KBM-7 (cell line): ENCODE measurements around the gene UQCRC1.

Source experiments
- DNase-seq: peaks from one replicate; pipeline ENCODE4 v3.0.0-alpha.2; 2015
- in situ Hi-C: fragments of 300-500 bp; cut with MboI; formaldehyde crosslinking; loops from 2 replicates; pipeline ENCODE4 v1.14.3; 2020; ENCODE audit warnings: low sequenced_read_pairs, low pct_unique_long_range_greater_than_20kb, mixed read lengths

Gene UQCRC1

DNA sequence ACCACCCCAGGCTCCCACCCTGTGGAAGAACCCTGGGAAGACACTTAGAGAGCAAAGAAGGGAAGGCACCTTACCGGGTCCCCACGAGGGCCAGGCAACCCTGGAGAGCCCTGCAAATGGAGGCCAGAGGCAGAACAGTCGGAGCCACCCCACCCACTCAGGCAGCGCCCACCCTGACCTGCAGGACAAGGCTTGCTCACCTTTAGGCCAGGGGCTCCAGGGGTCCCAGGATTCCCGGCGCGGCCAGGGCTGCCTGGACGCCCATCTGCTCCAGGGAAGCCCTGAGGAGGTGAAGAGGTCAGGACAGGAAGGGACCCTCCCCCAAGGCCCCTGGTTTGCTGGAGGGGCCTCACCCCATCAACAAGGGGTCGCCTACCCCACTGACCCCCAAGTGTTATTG, 24.6 kb downstream of the UQCRC1 start:
- no peak for DNase-seq
- in situ Hi-C loops, result no loop called here

DNA sequence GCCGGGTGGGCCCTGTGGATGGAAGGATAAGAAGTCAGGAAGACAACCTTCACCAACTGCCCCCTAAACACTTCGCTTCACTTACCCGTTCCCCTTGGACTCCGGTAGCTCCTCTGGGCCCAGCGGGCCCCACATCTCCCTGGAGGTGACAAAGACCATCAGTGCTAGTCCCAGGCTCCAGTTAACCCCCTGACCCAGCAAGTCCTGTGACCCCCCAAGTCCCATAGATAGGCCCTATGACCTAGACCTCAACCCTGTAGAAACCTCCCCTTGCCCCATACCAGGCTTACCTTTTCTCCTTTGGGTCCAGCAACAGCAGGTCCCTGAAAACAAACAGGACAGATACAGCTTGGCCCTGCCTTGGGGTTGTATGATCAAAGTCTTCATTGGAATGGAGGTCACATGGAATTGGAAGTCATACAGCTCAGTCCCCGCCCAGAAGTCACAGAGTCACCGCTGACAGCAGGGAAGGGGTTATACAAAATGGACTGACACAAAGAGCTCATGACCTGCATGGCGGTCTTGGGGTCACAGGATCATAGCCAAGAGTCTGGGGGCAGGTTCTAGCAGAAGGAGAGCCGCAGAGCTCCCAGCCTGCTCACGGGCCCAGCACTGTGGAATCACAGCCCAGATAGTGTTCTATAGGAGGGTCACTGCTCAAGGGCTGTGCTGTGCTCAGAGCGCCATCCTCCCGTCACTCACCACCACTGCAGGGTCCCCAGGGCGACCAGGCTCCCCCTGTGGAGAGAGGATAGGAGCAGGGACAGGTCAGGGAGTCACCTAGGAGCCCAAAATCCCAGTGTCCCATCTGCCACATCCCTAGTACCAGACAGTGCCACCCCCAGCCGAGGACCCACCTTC, 27.6 kb downstream of the UQCRC1 start:
- in situ Hi-C loops, result no loop called here
- DNase-seq, result no peak

DNA sequence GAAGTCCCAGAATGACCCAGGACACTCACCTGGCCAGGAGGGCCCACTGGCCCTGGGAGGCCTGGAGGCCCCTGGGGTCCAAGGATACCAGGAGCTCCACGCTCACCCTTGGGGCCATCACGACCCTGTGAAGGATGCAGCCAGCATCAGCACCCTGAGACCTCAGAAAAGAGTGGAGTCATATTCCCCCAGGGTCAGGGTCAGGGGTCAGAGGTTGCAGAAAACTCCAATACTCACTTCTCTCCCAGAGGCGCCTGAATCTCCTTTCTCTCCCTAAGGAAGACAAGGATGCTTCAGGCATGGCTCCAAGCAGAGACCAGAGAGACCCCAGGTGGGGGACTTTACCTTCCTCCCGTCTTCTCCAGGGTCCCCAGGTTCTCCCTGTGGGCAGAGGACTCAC, 32.8 kb downstream of the UQCRC1 start:
- in situ Hi-C loops, result no loop called here

DNA sequence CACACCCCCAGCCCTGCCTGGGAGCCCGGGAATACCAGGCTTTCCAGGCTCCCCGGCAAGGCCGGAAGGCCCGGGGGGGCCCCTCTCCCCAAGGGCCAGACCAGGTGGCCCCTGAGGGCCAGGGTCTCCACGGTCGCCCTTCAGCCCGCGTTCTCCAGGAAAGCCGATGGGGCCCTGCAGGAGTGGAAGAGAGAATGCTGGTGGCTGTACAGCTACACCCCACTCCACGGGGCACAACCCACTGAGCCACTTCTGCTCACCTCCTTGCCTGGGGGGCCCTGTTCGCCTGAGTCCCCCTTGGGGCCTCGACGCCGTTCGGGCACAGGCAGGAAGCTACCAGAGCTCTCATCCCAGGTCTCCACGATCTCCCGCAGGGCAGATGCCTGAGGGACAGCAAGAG, 34.1 kb downstream of the UQCRC1 start:
- no peak for DNase-seq
- in situ Hi-C loops, result no loop called here

More for the DNA sequence above, 32.8 kb downstream of the UQCRC1 start:
- DNase-seq, result no peak

DNA sequence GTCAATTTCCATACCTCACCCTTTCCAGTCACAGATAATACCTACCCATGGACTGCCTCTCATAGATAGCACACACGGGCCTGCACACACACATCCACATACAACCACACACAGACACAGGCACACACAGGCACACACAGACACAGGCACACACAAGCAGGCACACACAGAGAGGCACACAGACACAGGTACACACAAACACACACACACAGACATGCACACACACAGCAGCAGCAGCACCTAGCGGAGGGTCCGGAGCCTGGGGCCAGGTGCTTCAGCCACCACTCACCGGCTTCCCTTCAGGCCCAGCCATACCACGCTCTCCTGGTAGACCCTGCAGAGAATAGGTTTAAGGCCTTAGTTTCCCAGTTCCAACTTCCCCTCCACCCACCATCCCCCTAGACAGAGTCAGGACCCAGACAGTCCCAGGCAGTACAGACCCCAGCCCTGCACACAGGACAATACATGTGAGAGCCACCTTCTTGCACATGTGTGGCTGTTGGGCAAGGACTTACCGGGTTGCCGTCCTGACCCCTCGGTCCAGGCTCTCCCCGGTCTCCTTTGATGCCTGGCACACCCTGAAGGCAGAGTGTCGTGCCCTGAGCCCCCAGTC, 35.4 kb downstream of the UQCRC1 start:
- DNase-seq, result no peak
- in situ Hi-C loops, result no loop called here

DNA sequence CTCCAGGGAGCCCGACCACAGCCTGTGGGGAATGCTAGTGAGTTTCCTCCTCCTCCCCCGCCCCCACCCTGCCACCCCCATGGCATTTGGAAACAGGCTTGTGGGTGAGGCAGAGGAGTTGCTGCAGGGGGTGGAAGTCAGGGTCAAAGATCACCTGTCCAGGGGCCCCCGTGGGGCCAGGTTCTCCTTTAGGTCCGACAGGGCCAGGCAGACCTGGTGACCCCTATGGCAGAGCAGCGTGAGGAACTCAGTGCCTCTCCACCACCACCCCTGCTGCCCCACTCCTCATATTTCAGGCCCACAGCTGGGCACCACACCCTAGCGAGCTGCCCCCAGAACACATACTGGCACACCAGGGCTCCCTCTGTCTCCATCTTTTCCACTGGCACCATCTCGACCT, 36.9 kb downstream of the UQCRC1 start:
- DNase-seq, result no peak
- in situ Hi-C loops, result no loop called here

DNA sequence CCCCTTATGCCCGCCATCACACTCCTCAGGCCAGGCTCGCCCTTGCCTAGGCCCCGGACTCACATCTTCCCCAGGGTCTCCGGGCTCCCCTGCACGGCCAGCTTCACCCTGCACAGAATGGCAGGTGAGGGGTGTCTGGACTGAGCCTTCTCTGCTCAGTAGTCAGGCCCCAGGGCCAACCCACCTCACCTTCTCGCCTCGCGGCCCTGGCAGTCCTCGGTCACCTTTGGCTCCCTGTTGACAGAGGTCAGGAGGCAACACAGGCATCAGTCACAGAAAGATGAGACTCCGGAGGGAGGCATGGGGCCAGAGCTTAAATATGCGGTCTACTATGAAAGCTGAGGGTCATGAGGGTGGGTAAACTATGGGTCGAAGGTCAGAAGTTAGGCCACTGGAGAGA, 37.5 kb downstream of the UQCRC1 start:
- in situ Hi-C loops, result no loop called here
- DNase-seq, result no peak

DNA sequence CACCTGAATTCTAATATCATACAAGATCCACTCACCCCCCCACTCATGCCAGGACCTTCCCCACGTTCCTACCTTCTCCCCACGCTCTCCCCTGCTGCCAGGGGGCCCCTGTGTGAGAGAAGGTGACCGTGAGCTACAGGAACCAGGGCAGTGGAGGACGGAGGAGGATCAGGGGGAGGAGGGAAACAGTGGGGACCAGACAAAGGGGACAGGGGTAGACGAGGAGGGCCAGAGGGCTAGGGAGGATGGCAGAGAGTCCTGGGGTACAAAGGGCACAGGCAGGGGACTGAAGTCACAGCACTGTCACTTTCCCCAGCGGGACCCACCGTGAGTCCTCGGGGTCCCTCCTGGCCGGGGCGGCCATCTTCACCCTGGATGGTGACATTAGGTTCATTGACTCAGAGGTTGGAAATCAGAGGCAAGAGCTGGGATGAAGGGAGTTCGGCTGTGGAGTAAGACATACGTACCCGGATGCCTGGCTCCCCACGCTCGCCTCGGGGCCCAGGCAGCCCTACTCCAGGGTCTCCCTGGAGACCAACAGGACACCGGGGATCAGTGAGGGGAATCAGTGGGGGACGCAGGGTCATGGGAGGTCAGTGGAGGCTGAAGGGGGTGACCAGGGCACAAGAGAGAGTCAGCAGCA, 39.5 kb downstream of the UQCRC1 start:
- no peak for DNase-seq
- in situ Hi-C loops, result no loop called here

DNA sequence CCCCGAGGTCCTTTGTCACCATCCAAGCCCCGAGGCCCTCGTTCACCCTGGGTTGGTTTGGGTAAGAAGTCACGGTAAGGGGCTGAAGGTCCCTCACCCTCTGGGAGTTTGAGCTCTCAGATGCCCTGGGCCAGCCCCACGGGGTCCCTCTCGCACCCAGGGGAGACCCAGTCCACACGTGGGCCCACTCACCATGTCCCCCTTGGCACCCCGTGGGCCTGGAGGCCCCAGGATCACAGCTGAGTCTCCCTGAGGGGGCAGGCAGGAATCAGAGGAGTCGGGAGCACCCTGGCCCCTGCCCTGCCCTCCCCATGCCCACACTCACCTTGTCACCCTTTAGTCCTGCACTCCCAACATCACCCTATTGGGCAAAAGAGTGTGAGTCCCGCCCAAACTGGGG, 40.0 kb downstream of the UQCRC1 start:
- in situ Hi-C loops, result no loop called here

DNA sequence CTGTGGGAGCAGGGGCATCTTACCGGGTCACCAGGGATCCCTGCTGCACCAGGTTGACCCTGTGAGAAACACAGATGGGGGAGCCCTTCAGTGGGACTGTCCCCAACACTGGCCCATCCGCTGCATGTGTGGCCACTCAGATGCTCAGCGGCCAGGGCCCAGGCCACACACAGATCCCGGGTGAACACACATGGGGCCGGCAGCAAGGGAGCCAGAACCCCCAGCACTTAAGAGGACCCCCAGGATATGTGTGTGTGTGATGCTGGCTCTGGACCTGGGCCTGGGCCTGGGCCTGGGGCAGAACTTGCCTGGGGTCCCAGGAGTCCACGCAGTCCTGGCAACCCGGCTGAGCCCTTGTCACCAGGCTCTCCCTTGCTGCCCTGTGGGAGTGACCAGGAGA, 41.0 kb downstream of the UQCRC1 start:
- in situ Hi-C loops, result no loop called here
- no peak for DNase-seq

More for the DNA sequence above, 40.0 kb downstream of the UQCRC1 start:
- DNase-seq, result no peak

DNA sequence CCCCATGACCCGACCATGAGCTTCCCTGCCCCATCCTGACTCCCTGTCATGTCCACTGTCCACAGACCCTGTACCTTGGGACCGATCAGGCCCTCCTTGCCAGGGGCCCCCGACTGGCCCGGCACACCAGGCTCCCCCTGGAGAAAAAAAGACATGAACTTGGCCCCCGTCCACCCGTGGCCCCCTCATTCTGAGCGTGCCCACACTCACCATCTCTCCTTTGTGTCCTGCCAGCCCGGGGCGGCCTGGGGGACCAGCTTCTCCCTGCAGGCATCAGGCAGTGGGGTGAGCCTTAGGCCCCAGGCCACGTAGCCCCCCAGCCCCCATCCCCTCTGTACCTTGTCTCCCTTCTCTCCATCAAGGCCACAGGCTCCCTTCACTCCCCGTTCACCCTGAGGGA, 41.9 kb downstream of the UQCRC1 start:
- in situ Hi-C loops, result no loop called here
- DNase-seq, result no peak

DNA sequence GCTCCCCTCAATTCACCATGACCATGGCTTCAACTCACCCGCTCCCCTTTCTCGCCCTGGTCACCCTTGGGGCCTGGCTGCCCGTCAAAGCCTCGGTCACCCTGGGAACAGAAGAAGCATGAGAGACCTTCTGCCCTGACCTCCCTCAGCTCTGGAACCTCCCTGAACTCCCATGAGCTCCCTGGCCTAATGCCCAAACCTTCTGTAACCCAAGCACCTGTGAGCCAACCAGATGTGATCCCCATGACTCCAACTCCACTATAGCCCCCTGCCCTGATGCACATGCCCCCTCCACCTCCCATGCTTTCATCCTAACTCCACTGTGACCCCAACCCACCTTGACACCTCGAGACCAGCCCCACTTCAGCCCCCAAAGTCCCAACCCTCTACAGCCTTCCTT, 42.4 kb downstream of the UQCRC1 start:
- in situ Hi-C loops, result no loop called here
- DNase-seq, result no peak

DNA sequence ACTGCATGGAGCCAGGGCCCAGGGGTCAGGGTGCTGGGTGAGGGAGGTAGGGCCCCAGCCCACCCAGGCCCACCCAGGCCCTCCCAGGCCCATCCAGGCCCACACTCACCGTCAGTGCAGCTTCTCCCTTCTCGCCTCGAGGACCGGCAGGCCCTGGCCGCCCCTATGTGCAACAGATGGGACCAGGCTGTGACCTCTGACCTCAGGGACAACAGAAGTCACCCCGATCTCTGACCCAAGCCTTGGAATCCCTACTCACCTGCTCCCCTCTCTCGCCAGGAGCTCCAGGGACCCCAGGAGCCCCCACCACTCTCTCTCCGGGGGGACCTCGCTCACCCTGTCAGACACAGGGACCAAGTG, 43.1 kb downstream of the UQCRC1 start:
- no peak for DNase-seq
- in situ Hi-C loops, result no loop called here

DNA sequence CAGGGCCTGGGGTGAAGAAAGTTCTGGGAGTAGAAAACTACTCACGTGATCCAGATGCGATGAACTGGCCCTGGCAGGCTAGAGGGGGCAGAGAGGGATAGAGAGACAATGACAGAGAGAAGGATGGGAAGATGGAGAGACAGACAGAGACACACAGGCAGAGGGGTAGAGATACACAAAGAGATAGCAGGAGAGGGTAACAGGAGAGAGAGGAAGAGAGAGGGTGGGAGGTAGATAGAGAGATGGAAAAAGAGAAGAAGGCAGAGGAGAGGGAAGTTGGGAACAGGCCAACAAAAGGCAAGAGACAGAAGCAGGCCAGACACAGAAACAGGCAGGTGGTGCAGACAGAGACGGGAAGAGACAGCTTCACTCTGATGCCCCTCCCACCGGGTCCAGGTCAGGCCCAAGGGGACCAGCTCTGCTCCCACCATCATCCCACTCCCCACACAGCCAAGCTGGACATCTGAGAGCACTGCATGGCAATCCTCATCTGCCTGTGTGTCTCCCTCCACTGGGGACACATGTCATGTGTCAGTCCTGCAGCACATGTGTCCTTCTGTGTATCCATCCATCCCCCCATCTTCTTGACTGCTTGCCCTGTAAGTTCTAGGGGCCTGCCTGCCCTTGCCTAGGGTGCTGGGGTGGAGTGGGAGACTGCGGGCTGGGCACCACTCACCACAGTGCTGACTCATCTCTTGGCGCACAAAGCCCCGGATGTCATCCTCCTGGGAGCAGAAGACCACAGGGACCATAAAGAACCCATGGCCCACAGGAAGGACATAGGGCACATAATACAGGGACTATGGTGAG, 43.6 kb downstream of the UQCRC1 start:
- DNase-seq, result peak; percentile 46

DNA sequence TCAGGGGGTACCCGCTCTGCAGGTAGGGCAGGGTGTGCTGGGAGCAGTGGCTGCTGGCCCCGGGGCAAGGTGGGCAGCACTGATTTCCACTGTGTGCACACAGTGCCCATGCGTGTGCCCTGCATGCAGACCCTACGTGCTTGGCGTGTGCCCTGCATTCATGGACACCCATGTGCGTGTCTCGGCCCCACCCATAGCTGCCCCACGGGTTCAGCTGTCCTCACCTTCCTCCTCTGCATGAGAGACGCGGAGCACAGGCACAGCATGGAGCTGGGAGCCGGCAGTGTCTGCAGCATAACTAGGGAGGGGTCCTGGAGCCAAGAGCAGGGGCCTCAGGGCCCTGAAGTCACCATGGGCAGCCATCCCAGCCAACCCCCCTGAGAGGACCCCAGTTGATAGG, 44.3 kb downstream of the UQCRC1 start:
- in situ Hi-C loops, result no loop called here
- DNase-seq, result no peak

More for the DNA sequence above, 43.6 kb downstream of the UQCRC1 start:
- in situ Hi-C loops, result no loop called here

DNA sequence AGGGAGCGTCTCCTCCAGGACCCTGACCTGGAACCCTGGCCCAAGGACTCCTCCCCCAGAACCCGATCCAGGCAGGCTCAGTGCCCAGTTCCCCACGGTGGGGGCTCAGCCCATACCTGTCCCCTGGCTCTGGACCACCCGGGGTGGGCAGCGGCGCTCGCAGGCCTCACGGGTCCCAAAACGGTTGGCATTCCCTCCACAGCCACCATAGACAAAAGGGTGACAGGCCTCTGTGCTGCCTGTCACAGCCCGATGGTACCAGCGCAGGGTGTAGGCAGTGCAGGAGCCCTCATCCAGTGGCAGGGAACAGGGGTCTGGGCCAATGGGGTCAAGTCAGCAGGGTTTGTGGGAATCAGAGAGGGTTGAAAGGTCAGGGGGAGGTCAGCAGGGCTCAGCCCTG, 44.8 kb downstream of the UQCRC1 start:
- in situ Hi-C loops, result no loop called here
- no peak for DNase-seq

DNA sequence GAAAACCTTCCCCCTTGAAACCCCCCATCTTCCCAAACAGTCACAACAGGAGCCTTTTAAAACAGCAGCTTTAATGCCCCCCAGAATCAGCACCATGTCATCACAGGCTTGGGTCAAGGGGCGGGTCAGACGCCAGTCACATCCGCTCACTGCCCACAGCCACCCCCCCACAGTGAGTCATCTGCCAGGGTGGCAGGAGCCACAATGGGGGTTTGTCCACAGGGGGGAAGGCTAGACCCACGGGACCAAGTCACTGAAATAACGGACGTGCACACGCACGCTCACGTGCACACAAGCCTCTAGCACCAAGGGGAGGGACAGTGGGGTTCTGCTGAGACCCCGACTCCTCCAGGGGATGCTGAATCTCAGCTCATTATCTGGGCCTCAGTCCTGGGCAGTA, 45.4 kb downstream of the UQCRC1 start:
- DNase-seq, result no peak

DNA sequence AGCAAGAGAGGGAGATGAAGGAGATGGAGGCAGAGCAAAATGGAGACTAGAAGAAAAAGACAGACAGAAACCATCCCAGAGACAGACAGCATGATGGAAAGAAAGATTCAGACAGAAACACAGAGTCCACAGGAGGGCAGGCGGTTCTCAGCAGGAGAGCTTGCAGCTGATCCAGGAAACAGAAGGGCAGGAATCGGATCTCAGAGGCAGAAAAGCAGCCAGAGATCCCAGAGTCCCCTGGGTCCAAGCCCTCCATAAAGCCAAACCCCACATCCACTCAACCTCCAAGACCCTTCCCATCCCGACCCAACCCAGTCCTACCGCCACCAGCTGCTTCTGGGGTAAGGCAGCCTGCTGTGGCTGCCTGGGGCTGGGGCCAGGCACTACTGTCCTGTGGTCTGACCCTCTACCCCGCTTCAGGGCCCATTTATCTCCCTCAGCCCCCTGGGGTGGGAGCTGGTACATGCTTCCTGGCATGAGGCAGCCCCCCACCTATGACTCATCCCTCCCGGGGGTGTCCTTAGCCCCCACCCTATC, 46.0 kb downstream of the UQCRC1 start, which contains the start of gene UCN2:
Gene UCN2, minus strand, starts transcription at position 400 of the 537 bp plus-strand sequence. CDS start 657 bp downstream, outside the sequence.
- in situ Hi-C loops, result no loop called here
- DNase-seq, result no peak

More for the DNA sequence above, 45.4 kb downstream of the UQCRC1 start:
- in situ Hi-C loops, result no loop called here

DNA sequence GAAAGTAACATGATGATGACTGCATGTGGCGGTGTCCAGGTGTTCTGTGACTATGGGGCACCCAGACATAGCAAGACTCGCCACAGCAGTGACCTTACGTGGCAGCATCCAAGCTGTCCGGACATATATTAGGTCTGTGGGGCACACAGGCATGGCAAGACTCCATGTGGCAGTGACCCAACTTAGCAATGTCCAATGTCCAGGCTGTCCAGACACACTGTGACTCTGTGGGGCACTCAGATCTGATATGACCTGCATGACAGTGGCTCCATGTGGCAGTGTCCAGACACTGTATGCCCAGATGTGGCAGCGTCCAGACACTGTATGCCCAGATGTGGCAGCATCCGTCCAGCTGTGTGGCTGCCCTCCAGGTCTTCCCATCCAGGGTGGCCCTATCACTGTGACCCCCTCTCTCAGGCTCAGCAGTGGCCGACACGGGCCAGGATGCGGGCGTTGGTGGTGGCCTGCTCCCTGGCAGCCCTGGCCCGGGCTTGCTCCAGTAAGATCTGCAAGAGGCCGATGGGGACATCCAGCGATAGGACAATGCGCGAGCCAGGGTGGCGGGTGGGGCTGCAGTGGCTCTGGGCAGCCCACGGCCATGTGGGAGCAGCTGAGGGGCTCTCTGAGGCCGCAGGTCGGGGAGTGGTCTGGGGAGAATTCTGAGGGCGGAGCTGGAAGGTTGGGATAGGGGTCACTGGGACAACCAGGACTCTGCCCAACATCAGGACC, 46.9 kb downstream of the UQCRC1 start:
- in situ Hi-C loops, result no loop called here
- no peak for DNase-seq
